WTC11 (cell line): ENCODE data around the gene SPINK14. TPM values are rescaled to one million over a fixed set of nuclear protein-coding genes. Genes with fewer than 3 reads are reported as not detected.

Source experiments
- ATAC-seq: fragments of 200-7000 bp; cut with Tn5 transposase; 2 replicates; pipeline ENCODE4 v1.10.0; 2021; ENCODE audit warnings: mild to moderate bottlenecking, moderate library complexity
- CTCF ChIA-PET: fragments of 300-600 bp; sonication (Branson Sonifier 250); formaldehyde crosslinking; loops from one replicate; lab custom pipeline; 2021; ENCODE audit warnings: antibody characterized with exemption; lab: Charles Lee
- POLR2A ChIA-PET: fragments of 350-600 bp; sonication (Branson Sonifier 250); formaldehyde crosslinking; loops from one replicate; lab custom pipeline; 2021; ENCODE audit warnings: antibody characterized with exemption; lab: Charles Lee
- DNase-seq: peaks from one replicate; pipeline ENCODE4 v3.0.0; 2021; ENCODE audit warnings: low spot score
- H3K27ac Mint-ChIP-seq: 2 replicates; pipeline ENCODE4 v1.8.0; 2021; ENCODE audit warnings: mixed read lengths
- H3K27me3 Mint-ChIP-seq: 2 replicates; pipeline ENCODE4 v1.8.0; 2021; ENCODE audit warnings: low read depth, mild to moderate bottlenecking, moderate library complexity, mixed read lengths
- H3K36me3 Mint-ChIP-seq: 2 replicates; pipeline ENCODE4 v1.8.0; 2021; ENCODE audit warnings: mixed read lengths
- H3K4me1 Mint-ChIP-seq: 2 replicates; pipeline ENCODE4 v1.8.0; 2022; ENCODE audit warnings: mixed read lengths
- H3K4me3 Mint-ChIP-seq: 2 replicates; pipeline ENCODE4 v1.8.0; 2021; ENCODE audit warnings: mild to moderate bottlenecking, moderate library complexity, mixed read lengths
- H3K9me3 Mint-ChIP-seq: 2 replicates; pipeline ENCODE4 v1.8.0; 2021; ENCODE audit warnings: mixed read lengths
- ESRRA ChIP-seq: sonication (generic); formaldehyde crosslinking; IDR thresholded peaks from 2 replicates; pipeline ENCODE4 v1.8.1; 2022; ENCODE audit warnings: mild to moderate bottlenecking, missing genetic modification reagents, borderline replicate concordance
- FOXJ3 ChIP-seq: sonication (generic); formaldehyde crosslinking; IDR thresholded peaks from 2 replicates; pipeline ENCODE4 v1.9.0; 2021; ENCODE audit warnings: missing genetic modification reagents, mild to moderate bottlenecking, borderline replicate concordance
- NFATC4 ChIP-seq: fragments of 250-450 bp; sonication (Bioruptor Pico); IDR thresholded peaks from 2 replicates; pipeline ENCODE4 v1.9.0; 2021; ENCODE audit warnings: mild to moderate bottlenecking
- NR2C2 ChIP-seq: sonication (generic); formaldehyde crosslinking; IDR thresholded peaks from 2 replicates; pipeline ENCODE4 v1.8.0; 2022; ENCODE audit warnings: mild to moderate bottlenecking, missing genetic modification reagents
- PRRX2 ChIP-seq: fragments of 250-450 bp; sonication (Bioruptor Pico); IDR thresholded peaks from 2 replicates; pipeline ENCODE4 v1.8.0; 2021; ENCODE audit warnings: mild to moderate bottlenecking
- TEAD4 ChIP-seq: sonication (generic); formaldehyde crosslinking; IDR thresholded peaks from 2 replicates; pipeline ENCODE4 v1.8.0; 2022; ENCODE audit warnings: mild to moderate bottlenecking, missing genetic modification reagents
- ZNF138 ChIP-seq: sonication (generic); formaldehyde crosslinking; conservative IDR thresholded peaks from 2 replicates; pipeline ENCODE4 v1.8.1; 2022; ENCODE audit warnings: mild to moderate bottlenecking, moderate library complexity, missing genetic modification reagents
- total RNA-seq: library from RNA; stranded (reverse); gene quantifications from 3 replicates; pipeline ENCODE4 v1.2.3, GENCODE V29; 2021
- TF ChIP-seq, protein P1 (sequence below): sonication (generic); formaldehyde crosslinking; IDR thresholded peaks from 2 replicates; pipeline ENCODE4 v1.8.0; 2022; ENCODE audit warnings: missing genetic modification reagents
- TF ChIP-seq, protein P2 (sequence below): fragments of 250-450 bp; sonication (Bioruptor Pico); IDR thresholded peaks from 2 replicates; pipeline ENCODE4 v1.9.0; 2021; ENCODE audit warnings: mild to moderate bottlenecking
- TF ChIP-seq, protein P3 (sequence below): fragments of 200-600 bp; IDR thresholded peaks from 2 replicates; pipeline ENCODE4 v1.8.0; 2022; ENCODE audit warnings: antibody characterized with exemption
- TF ChIP-seq, protein P4 (sequence below): fragments of 250-450 bp; sonication (Bioruptor Pico); IDR thresholded peaks from 2 replicates; pipeline ENCODE4 v2.1.2; 2022; ENCODE audit warnings: mild to moderate bottlenecking, moderate library complexity
- TF ChIP-seq, protein P5 (sequence below): sonication (generic); formaldehyde crosslinking; IDR thresholded peaks from 2 replicates; pipeline ENCODE4 v1.8.0; 2022; ENCODE audit warnings: mild to moderate bottlenecking, missing genetic modification reagents

SPINK14 gene
- total RNA-seq, 1 experiment from 2014 or later: not detected

DNA sequence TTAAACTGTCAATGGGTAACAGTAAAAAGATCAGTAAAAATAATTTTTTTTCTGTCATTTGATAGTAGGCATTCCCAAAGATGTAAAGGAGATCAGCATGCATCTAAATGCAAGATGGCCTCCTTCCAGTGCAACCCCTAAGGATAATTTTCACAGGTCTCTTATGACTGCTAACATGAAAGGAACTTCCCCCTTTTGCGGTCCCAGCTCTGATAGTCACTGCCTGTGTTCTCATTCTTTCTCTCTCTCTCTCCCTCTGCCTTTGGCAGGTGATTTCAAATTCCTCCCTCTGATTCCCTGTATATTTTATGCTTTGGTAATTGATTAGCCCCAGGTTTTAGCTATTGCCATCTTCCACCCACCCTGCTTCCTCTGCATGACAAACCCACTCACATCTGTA is 8.9 kb downstream of the SPINK14 start (continued):
- TF ChIP-seq, protein P1, sequence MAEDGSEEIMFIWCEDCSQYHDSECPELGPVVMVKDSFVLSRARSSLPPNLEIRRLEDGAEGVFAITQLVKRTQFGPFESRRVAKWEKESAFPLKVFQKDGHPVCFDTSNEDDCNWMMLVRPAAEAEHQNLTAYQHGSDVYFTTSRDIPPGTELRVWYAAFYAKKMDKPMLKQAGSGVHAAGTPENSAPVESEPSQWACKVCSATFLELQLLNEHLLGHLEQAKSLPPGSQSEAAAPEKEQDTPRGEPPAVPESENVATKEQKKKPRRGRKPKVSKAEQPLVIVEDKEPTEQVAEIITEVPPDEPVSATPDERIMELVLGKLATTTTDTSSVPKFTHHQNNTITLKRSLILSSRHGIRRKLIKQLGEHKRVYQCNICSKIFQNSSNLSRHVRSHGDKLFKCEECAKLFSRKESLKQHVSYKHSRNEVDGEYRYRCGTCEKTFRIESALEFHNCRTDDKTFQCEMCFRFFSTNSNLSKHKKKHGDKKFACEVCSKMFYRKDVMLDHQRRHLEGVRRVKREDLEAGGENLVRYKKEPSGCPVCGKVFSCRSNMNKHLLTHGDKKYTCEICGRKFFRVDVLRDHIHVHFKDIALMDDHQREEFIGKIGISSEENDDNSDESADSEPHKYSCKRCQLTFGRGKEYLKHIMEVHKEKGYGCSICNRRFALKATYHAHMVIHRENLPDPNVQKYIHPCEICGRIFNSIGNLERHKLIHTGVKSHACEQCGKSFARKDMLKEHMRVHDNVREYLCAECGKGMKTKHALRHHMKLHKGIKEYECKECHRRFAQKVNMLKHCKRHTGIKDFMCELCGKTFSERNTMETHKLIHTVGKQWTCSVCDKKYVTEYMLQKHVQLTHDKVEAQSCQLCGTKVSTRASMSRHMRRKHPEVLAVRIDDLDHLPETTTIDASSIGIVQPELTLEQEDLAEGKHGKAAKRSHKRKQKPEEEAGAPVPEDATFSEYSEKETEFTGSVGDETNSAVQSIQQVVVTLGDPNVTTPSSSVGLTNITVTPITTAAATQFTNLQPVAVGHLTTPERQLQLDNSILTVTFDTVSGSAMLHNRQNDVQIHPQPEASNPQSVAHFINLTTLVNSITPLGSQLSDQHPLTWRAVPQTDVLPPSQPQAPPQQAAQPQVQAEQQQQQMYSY (CRISPR knock-in tag): no peak
- TF ChIP-seq NFATC4 (CRISPR knock-in tag) (no peak), ESRRA (CRISPR knock-in tag) (no peak), ZNF138 (no peak), PRRX2 (CRISPR knock-in tag) (no peak), TEAD4 (CRISPR knock-in tag) (no peak)
- TF ChIP-seq, protein P2, sequence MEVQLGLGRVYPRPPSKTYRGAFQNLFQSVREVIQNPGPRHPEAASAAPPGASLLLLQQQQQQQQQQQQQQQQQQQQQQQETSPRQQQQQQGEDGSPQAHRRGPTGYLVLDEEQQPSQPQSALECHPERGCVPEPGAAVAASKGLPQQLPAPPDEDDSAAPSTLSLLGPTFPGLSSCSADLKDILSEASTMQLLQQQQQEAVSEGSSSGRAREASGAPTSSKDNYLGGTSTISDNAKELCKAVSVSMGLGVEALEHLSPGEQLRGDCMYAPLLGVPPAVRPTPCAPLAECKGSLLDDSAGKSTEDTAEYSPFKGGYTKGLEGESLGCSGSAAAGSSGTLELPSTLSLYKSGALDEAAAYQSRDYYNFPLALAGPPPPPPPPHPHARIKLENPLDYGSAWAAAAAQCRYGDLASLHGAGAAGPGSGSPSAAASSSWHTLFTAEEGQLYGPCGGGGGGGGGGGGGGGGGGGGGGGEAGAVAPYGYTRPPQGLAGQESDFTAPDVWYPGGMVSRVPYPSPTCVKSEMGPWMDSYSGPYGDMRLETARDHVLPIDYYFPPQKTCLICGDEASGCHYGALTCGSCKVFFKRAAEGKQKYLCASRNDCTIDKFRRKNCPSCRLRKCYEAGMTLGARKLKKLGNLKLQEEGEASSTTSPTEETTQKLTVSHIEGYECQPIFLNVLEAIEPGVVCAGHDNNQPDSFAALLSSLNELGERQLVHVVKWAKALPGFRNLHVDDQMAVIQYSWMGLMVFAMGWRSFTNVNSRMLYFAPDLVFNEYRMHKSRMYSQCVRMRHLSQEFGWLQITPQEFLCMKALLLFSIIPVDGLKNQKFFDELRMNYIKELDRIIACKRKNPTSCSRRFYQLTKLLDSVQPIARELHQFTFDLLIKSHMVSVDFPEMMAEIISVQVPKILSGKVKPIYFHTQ (CRISPR knock-in tag): no peak
- TF ChIP-seq, protein P3, sequence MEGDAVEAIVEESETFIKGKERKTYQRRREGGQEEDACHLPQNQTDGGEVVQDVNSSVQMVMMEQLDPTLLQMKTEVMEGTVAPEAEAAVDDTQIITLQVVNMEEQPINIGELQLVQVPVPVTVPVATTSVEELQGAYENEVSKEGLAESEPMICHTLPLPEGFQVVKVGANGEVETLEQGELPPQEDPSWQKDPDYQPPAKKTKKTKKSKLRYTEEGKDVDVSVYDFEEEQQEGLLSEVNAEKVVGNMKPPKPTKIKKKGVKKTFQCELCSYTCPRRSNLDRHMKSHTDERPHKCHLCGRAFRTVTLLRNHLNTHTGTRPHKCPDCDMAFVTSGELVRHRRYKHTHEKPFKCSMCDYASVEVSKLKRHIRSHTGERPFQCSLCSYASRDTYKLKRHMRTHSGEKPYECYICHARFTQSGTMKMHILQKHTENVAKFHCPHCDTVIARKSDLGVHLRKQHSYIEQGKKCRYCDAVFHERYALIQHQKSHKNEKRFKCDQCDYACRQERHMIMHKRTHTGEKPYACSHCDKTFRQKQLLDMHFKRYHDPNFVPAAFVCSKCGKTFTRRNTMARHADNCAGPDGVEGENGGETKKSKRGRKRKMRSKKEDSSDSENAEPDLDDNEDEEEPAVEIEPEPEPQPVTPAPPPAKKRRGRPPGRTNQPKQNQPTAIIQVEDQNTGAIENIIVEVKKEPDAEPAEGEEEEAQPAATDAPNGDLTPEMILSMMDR: no peak
- TF ChIP-seq, protein P4, sequence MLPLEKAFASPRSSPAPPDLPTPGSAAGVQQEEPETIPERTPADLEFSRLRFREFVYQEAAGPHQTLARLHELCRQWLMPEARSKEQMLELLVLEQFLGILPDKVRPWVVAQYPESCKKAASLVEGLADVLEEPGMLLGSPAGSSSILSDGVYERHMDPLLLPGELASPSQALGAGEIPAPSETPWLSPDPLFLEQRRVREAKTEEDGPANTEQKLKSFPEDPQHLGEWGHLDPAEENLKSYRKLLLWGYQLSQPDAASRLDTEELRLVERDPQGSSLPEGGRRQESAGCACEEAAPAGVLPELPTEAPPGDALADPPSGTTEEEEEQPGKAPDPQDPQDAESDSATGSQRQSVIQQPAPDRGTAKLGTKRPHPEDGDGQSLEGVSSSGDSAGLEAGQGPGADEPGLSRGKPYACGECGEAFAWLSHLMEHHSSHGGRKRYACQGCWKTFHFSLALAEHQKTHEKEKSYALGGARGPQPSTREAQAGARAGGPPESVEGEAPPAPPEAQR (CRISPR knock-in tag): no peak
- TF ChIP-seq, protein P5, sequence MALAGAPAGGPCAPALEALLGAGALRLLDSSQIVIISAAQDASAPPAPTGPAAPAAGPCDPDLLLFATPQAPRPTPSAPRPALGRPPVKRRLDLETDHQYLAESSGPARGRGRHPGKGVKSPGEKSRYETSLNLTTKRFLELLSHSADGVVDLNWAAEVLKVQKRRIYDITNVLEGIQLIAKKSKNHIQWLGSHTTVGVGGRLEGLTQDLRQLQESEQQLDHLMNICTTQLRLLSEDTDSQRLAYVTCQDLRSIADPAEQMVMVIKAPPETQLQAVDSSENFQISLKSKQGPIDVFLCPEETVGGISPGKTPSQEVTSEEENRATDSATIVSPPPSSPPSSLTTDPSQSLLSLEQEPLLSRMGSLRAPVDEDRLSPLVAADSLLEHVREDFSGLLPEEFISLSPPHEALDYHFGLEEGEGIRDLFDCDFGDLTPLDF (CRISPR knock-in tag): no peak

DNA sequence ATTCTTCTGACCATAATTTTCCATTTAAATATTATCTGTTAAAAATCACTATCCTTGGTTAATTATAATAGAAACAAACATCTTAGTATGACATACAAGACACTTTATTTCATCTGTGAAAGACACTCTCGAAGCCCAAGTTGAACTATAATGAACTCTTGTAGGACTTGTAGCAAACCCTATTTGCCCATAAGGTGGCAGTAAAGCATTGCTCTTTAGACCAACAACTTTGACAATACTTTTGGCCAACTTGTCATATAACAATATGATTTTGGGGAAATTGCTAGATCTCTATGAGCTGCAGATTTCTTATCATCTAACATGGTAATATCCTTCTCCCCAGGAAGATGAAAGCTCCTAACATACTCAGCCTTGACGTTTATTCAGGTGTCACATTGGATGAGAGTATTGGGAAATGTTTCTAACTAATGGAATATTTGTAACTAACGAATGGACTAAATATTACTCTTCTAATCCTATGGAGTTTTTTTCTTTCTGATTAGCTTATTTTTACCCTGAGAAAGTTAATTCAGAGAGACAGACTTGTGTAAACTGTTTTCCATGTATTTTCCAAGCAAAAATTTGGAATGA is 11.0 kb downstream of the SPINK14 start:
- H3K4me3 Mint-ChIP-seq: no peak overlapping the region
- POLR2A ChIA-PET: no interaction called here
- no peaks in the 10 kb centered on the region for H3K9me3 Mint-ChIP-seq
- H3K4me1 Mint-ChIP-seq: no peaks in the 10 kb centered on the region
- H3K36me3 Mint-ChIP-seq: no peaks in the 10 kb centered on the region
- CTCF ChIA-PET: interaction anchor here (1.3 to 2.1 kb wide), 4 partner anchors 119 to 552 kb away, joined by 3 to 7 read pairs (median 4); no protein-coding TSS in a partner anchor
- no peak for DNase-seq
- no peaks in the 10 kb centered on the region for H3K27me3 Mint-ChIP-seq
- ATAC-seq: peak; percentile 67
- no peak for TF ChIP-seq FOXJ3 (CRISPR knock-in tag)
- TF ChIP-seq, protein P3: peak; percentile 27; the same call in 1 of the 2 replicates
- no peak for TF ChIP-seq NR2C2
- H3K27ac Mint-ChIP-seq: no peak overlapping the region
